Neuronal stem cell (in vitro differentiated cells): ENCODE data around the gene SFRP5.

Experiments
- DNase-seq: peaks from one replicate; pipeline ENCODE4 v3.0.0-alpha.2; 2013; ENCODE audit warnings: low spot score
- H2AFZ ChIP-seq: one replicate; pipeline ENCODE4 v1.6.1; 2013; ENCODE audit warnings: mild to moderate bottlenecking, low read length, inconsistent platforms
- H2AK5ac ChIP-seq: 2 replicates; pipeline ENCODE4 v1.6.1; 2013; ENCODE audit warnings: low read depth, mild to moderate bottlenecking, inconsistent platforms, low read length, moderate library complexity, mixed read lengths
- H2BK120ac ChIP-seq: 2 replicates; pipeline ENCODE4 v1.6.1; 2013; ENCODE audit warnings: low read depth, mild to moderate bottlenecking, inconsistent platforms, low read length, moderate library complexity, mixed read lengths
- H2BK12ac ChIP-seq: one replicate; pipeline ENCODE4 v1.6.1; 2013; ENCODE audit warnings: low read length, inconsistent platforms
- H2BK15ac ChIP-seq: 2 replicates; pipeline ENCODE4 v1.6.1; 2013; ENCODE audit warnings: mild to moderate bottlenecking, low read length, inconsistent platforms, mixed read lengths
- H2BK5ac ChIP-seq: one replicate; pipeline ENCODE4 v1.6.1; 2013; ENCODE audit warnings: inconsistent platforms, mild to moderate bottlenecking, low read length, moderate library complexity
- H3K14ac ChIP-seq: one replicate; pipeline ENCODE4 v1.6.1; 2013; ENCODE audit warnings: low read length, inconsistent platforms
- H3K18ac ChIP-seq: 2 replicates; pipeline ENCODE4 v1.6.1; 2013; ENCODE audit warnings: low read length, inconsistent platforms
- H3K23ac ChIP-seq: 2 replicates; pipeline ENCODE4 v1.6.1; 2013; ENCODE audit warnings: low read depth, mild to moderate bottlenecking, mixed read lengths, low read length, inconsistent platforms; ENCODE audit not compliant: poor library complexity
- H3K27ac ChIP-seq: replicated peaks from 3 replicates; pipeline ENCODE4 v1.5.1; 2013; ENCODE audit warnings: low read length, inconsistent platforms
- H3K27me3 ChIP-seq, 3 experiments: 2 replicates each; pipeline ENCODE4 v1.6.1; 2013; ENCODE audit warnings: low read length in 3 of 3, mild to moderate bottlenecking in 2 of 3, inconsistent platforms in 1 of 3, low read depth in 1 of 3, mixed read lengths in 1 of 3, moderate library complexity in 1 of 3; ENCODE audit not compliant: control insufficient read depth in 3 of 3, insufficient read depth in 3 of 3
- H3K36me3 ChIP-seq, 2 donors: replicated peaks in 1 of 2; 2 replicates each; pipeline ENCODE4 v1.6.1; 2013; ENCODE audit warnings: low read length in 2 of 2; ENCODE audit not compliant: control insufficient read depth in 2 of 2, insufficient read depth in 2 of 2
- H3K4ac ChIP-seq: 2 replicates; pipeline ENCODE4 v1.6.1; 2013; ENCODE audit warnings: inconsistent platforms, mild to moderate bottlenecking, low read length, moderate library complexity
- H3K4me1 ChIP-seq, 2 donors: 1 replicate in 1 of 2; 2 replicates in 1 of 2; pipeline ENCODE4 v1.6.1; 2013; ENCODE audit warnings: low read length in 2 of 2, low read depth in 1 of 2; ENCODE audit not compliant: control insufficient read depth in 2 of 2, insufficient read depth in 1 of 2
- H3K4me2 ChIP-seq: one replicate; pipeline ENCODE4 v1.6.1; 2013; ENCODE audit warnings: mild to moderate bottlenecking, low read length, inconsistent platforms; ENCODE audit not compliant: insufficient read depth, poor library complexity, severe bottlenecking
- H3K4me3 ChIP-seq, 2 donors: 2 replicates each; pipeline ENCODE4 v1.5.1; 2013; ENCODE audit warnings: low read length in 2 of 2, mild to moderate bottlenecking in 2 of 2, inconsistent platforms in 1 of 2, moderate library complexity in 1 of 2
- H3K79me1 ChIP-seq: one replicate; pipeline ENCODE4 v1.6.1; 2013; ENCODE audit warnings: low read depth, mild to moderate bottlenecking, inconsistent platforms, low read length, moderate library complexity
- H3K9ac ChIP-seq: one replicate; pipeline ENCODE4 v1.6.1; 2013; ENCODE audit warnings: mild to moderate bottlenecking, low read depth, low read length, inconsistent platforms; ENCODE audit not compliant: poor library complexity
- H3K9me3 ChIP-seq, 2 donors: replicated peaks in 1 of 2; 2 replicates each; pipeline versions ENCODE3 to v1.6.1; 2013; ENCODE audit warnings: low read length in 2 of 2, mild to moderate bottlenecking in 2 of 2, inconsistent platforms in 1 of 2, low read depth in 1 of 2, mixed read lengths in 1 of 2, moderate library complexity in 1 of 2; ENCODE audit not compliant: control insufficient read depth in 2 of 2, insufficient read depth in 1 of 2
- H4K8ac ChIP-seq: one replicate; pipeline ENCODE4 v1.6.1; 2013; ENCODE audit warnings: low read depth, mild to moderate bottlenecking, inconsistent platforms, low read length, moderate library complexity
- H4K91ac ChIP-seq: one replicate; pipeline ENCODE4 v1.6.1; 2013; ENCODE audit warnings: low read length, low read depth, mild to moderate bottlenecking, inconsistent platforms; ENCODE audit not compliant: poor library complexity
- WGBS, 2 donors: extraction: QIAGEN DNeasy Blood & Tissue Kit; methylation state at CpG; one replicate each; pipeline ENCODE4 v1.1.7; 2013; ENCODE audit warnings: missing lambda C conversion rate in 2 of 2, mixed read lengths in 1 of 2; ENCODE audit not compliant: insufficient read length in 2 of 2, insufficient replicate concordance in 1 of 2; ENCODE audit errors: extremely low coverage in 2 of 2; 5-methylcytosine and 5-hydroxymethylcytosine counted together

Gene SFRP5

GRCh38 chr10:97811958-97812357, 40.2 kb upstream of the SFRP5 start:
- Histone ChIP-seq H3K36me3 (no peaks in the 10 kb centered on the region), H2BK12ac (no peak overlapping the region), H2BK15ac (no peak overlapping the region), H3K4me3 (no peak overlapping the region), H3K14ac (no peak overlapping the region), H3K79me1 (no peaks in the 10 kb centered on the region), H3K4me1 (no peaks in the 10 kb centered on the region), H2BK120ac (no peak overlapping the region), H2AK5ac (no peak overlapping the region), H4K91ac (no peak overlapping the region), H3K9ac (no peak overlapping the region), H4K8ac (no peak overlapping the region), H3K4me2 (no peak overlapping the region), H3K27ac (no peak overlapping the region), H2AFZ (no peak overlapping the region), H3K27me3 (peaks cover 0 to 32% (median 0%) of the 10 kb centered on the region in 3 experiments), H3K9me3 (no peaks in the 10 kb centered on the region), H3K4ac (no peak overlapping the region), H2BK5ac (no peak overlapping the region), H3K23ac (no peak overlapping the region), H3K18ac (no peak overlapping the region)
- no CpG with 5 or more reads among the region's 3 CpGs for WGBS, 2 donors
- no peak for DNase-seq

DNA sequence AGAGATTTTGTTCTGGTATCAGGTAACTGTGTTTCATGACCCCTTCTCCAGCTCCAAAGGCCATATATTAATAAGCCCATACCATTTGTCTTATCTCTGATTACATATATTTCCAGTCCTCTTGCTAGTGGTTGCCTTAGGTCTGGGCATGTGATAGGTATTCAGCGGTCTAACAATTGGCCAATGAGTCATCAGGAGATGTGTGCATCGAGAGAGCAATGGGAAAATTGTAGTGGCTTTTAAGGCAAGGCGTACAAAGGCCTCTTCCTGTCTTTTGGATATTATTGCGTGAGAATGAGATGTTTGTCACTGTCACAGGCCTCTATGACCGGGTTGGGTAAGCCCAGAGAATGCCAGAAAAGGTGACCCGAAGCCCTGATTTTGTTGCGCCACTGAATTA, 38.6 kb upstream of the SFRP5 start:
- H3K27ac ChIP-seq, result no peak overlapping the region
- H3K9me3 ChIP-seq, result no peaks in the 10 kb centered on the region
- no peak overlapping the region for H3K4ac ChIP-seq
- H2AK5ac ChIP-seq, result no peak overlapping the region
- H2BK5ac ChIP-seq, result no peak overlapping the region
- no peak overlapping the region for H3K18ac ChIP-seq
- H2BK12ac ChIP-seq, result no peak overlapping the region
- H2BK15ac ChIP-seq, result no peak overlapping the region
- no peak overlapping the region for H2AFZ ChIP-seq
- no peak overlapping the region for H3K23ac ChIP-seq
- H3K27me3 ChIP-seq, result peaks cover 0 to 29% (median 0%) of the 10 kb centered on the region in 3 experiments
- no CpG with 5 or more reads among the region's 7 CpGs for WGBS, 2 donors
- no peaks in the 10 kb centered on the region for H3K36me3 ChIP-seq
- H3K4me2 ChIP-seq, result no peak overlapping the region
- no peak overlapping the region for H4K91ac ChIP-seq
- no peak for DNase-seq
- H3K79me1 ChIP-seq, result no peaks in the 10 kb centered on the region
- no peak overlapping the region for H3K9ac ChIP-seq
- H4K8ac ChIP-seq, result no peak overlapping the region
- no peak overlapping the region for H3K4me3 ChIP-seq
- H2BK120ac ChIP-seq, result no peak overlapping the region
- H3K4me1 ChIP-seq, result peaks cover 0 to 4% of the 10 kb centered on the region in 2 donors
- no peak overlapping the region for H3K14ac ChIP-seq

GRCh38 chr10:97805949-97806348, 34.1 kb upstream of the SFRP5 start:
- WGBS, 2 donors, result no CpG with 5 or more reads among the region's 6 CpGs
- Histone ChIP-seq H4K8ac (no peak overlapping the region), H3K79me1 (no peaks in the 10 kb centered on the region), H3K4ac (no peak overlapping the region), H3K27ac (no peak overlapping the region), H2BK5ac (no peak overlapping the region), H3K4me3 (no peak overlapping the region), H3K4me2 (no peak overlapping the region), H3K9me3 (no peaks in the 10 kb centered on the region), H3K23ac (no peak overlapping the region), H2BK12ac (no peak overlapping the region), H4K91ac (no peak overlapping the region), H2BK120ac (no peak overlapping the region), H2AK5ac (no peak overlapping the region), H2BK15ac (no peak overlapping the region), H3K36me3 (no peaks in the 10 kb centered on the region), H2AFZ (no peak overlapping the region), H3K14ac (no peak overlapping the region), H3K18ac (peak overlapping the region; percentile 22), H3K9ac (no peak overlapping the region), H3K27me3 (peaks cover 0 to 32% (median 0%) of the 10 kb centered on the region in 3 experiments), H3K4me1 (peaks cover 0 to 5% of the 10 kb centered on the region in 2 donors)
- DNase-seq, result no peak

- no peak overlapping the region for H4K8ac ChIP-seq
- H3K27ac ChIP-seq, result no peak overlapping the region
- no peak overlapping the region for H2BK120ac ChIP-seq
- no peak overlapping the region for H2BK12ac ChIP-seq
- no peak overlapping the region for H2AFZ ChIP-seq
- no peak overlapping the region for H3K4me2 ChIP-seq
- no peak overlapping the region for H3K4me3 ChIP-seq
- H3K79me1 ChIP-seq, result no peaks in the 10 kb centered on the region
- WGBS, 2 donors, result no CpG with 5 or more reads among the region's 12 CpGs
- H3K27me3 ChIP-seq, result peaks cover 0 to 32% (median 0%) of the 10 kb centered on the region in 3 experiments
- no peak overlapping the region for H3K4ac ChIP-seq
- no peak overlapping the region for H3K18ac ChIP-seq
- DNase-seq, result no peak
- H4K91ac ChIP-seq, result no peak overlapping the region
- H3K9ac ChIP-seq, result no peak overlapping the region
- no peak overlapping the region for H3K23ac ChIP-seq
- H3K14ac ChIP-seq, result no peak overlapping the region
- H3K36me3 ChIP-seq, result no peaks in the 10 kb centered on the region
- H2BK5ac ChIP-seq, result no peak overlapping the region
- no peak overlapping the region for H2AK5ac ChIP-seq
- no peaks in the 10 kb centered on the region for H3K9me3 ChIP-seq
- H2BK15ac ChIP-seq, result no peak overlapping the region
- H3K4me1 ChIP-seq, result peaks cover 0 to 5% of the 10 kb centered on the region in 2 donors
Observed at GRCh38 chr10:97805096-97805884, 33.5 kb upstream of the SFRP5 start.
